Measurements from ENCODE around the gene HAUS1. TPM values are rescaled to one million over a fixed set of nuclear protein-coding genes. Genes with fewer than 3 reads are reported as not detected.

HAUS1 gene
- total and polyA plus RNA-seq, 2 of the 4 experiments (the other 2 are of a cell fraction), result 25.3 to 33.4 TPM

- Histone ChIP-seq H3K56ac (ENCODE audit: extremely low read depth, insufficient read depth, low read length) (no peak overlapping the region), H4K8ac (ENCODE audit: low read depth in 2 of 2, low read length in 2 of 2) (peak overlapping the region in 1 of 2 experiments; percentile 13; a peak in 1 of 4 replicates), H3K27ac (ENCODE audit: insufficient read depth, low read length) (no peak overlapping the region; the same call in 1 of the 2 replicates), H3K36me3 (ENCODE audit: control insufficient read depth, insufficient read depth, low read length) (no peaks in the 10 kb centered on the region), H2AK9ac (replicated peaks; ENCODE audit: low read depth, low read length, poor library complexity) (peak overlapping the region; percentile 92), H3K4me2 (ENCODE audit: low read depth, low read length) (peak overlapping the region; percentile 89), H2BK120ac (ENCODE audit: low read depth, low read length) (no peak overlapping the region), H3K4me1 (ENCODE audit: control insufficient read depth, insufficient read depth, low read length) (peaks cover 18% of the 10 kb centered on the region), H4K91ac (ENCODE audit: insufficient read depth, low read depth, low read length) (no peak overlapping the region), H3K9me3 (ENCODE audit: control insufficient read depth, insufficient read depth, low read length) (no peaks in the 10 kb centered on the region), H3K4me3 (ENCODE audit: insufficient read depth, low read depth, low read length) (peak overlapping the region; percentile 79), H2AK5ac (ENCODE audit: low read depth, low read length) (no peak overlapping the region), H2AFZ (replicated peaks; ENCODE audit: low read length, poor library complexity) (peak overlapping the region; percentile 95), H2BK20ac (ENCODE audit: low read depth, low read length) (no peak overlapping the region), H2BK15ac (ENCODE audit: low read depth, low read length) (no peak overlapping the region), H3K23ac (ENCODE audit: low read depth, low read length) (no peak overlapping the region), H3K9me1 (ENCODE audit: insufficient read depth, low read length) (peaks cover 6% of the 10 kb centered on the region), H2BK5ac (ENCODE audit: low read depth, low read length, poor library complexity, severe bottlenecking) (no peak overlapping the region), H4K20me1 (ENCODE audit: insufficient read depth, low read length) (no peaks in the 10 kb centered on the region; the same call in 1 of the 2 replicates), H3K14ac (replicated peaks; ENCODE audit: low read depth, low read length) (0 out of 2 replicates have a peak overlapping the region, but pooled peaks have one; percentile 2), H3K18ac (ENCODE audit: low read depth, low read length) (0 out of 2 replicates have a peak overlapping the region, but pooled peaks have one; percentile 4), H4K5ac (ENCODE audit: low read depth, low read length) (no peak overlapping the region), H3K4ac (ENCODE audit: low read depth, low read length) (no peak overlapping the region), H3K79me1 (ENCODE audit: low read depth in 1 of 2, low read length in 2 of 2) (peaks cover 10 to 42% of the 10 kb centered on the region in 2 experiments; a peak in 3 of 4 replicates), H3K27me3 (ENCODE audit: control insufficient read depth, insufficient read depth, low read length) (no peaks in the 10 kb centered on the region), H3K9ac (ENCODE audit: low read depth, low read length) (peak overlapping the region; percentile 39)
- ChIA-PET POLR2A (ENCODE audit: unreplicated experiment) (no interaction called here), CTCF (interaction anchor here (0.9 kb wide), 1 partner anchor 405 kb away, joined by 3 read pairs; no protein-coding TSS in a partner anchor)
- WGBS, 2 experiments (ENCODE audit: extremely low coverage in 2 of 2, insufficient read length in 1 of 2), result 1% methylated on average over 15 of the region's 25 CpGs; no CpG with 5 or more reads in 1 of the 2 experiments
- DNase-seq (no peak), ATAC-seq (ENCODE audit: low read depth) (peak; percentile 1)
- in situ Hi-C loops (cut with MboI; ENCODE audit: low sequenced_read_pairs), result loop anchor here (5.0 to 10.0 kb wide), 2 partner anchors 95 to 408 kb away; no protein-coding TSS in a partner anchor
- intact Hi-C loops (cut with micrococcal nuclease), result loop anchor here (2.0 to 5.0 kb wide), 2 partner anchors 98 to 145 kb away; no protein-coding TSS in a partner anchor
- no peak for TF ChIP-seq NFE2L2 (IDR thresholded peaks at IDR 0.05; ENCODE audit: low read depth, low read length)
- no peak for TF ChIP-seq MXI1 (IDR thresholded peaks at IDR 0.05; ENCODE audit: borderline replicate concordance, low read depth, low read length)
- no peak for TF ChIP-seq CHD1 (IDR thresholded peaks at IDR 0.05; ENCODE audit: low read depth, low read length)
- TF ChIP-seq RFX5 (IDR thresholded peaks at IDR 0.05; ENCODE audit: low read depth, low read length), result no peak
- TF ChIP-seq MAFK (IDR thresholded peaks at IDR 0.05; ENCODE audit: low read depth, low read length), result no peak
- TF ChIP-seq CEBPB (IDR thresholded peaks at IDR 0.05; ENCODE audit: low read depth, low read length), result no peak
- TF ChIP-seq RCOR1 (IDR thresholded peaks at IDR 0.05; ENCODE audit: insufficient replicate concordance, low read length), result no peak
- TF ChIP-seq CTCF (conservative IDR thresholded peaks at IDR 0.05; ENCODE audit: low read depth, low read length), result no peak
- dilution Hi-C loops (cut with HindIII; ENCODE audit: low sequenced_read_pairs, unreplicated experiment), result no loop called here
- BruUV-seq (replicated peaks), result no TSS peak
Observed at GRCh38 chr18:46072376-46072867, 31.8 kb upstream of the HAUS1 start.

Measured in IMR-90 (cell line).